Measurements from ENCODE around the gene PASK. TPM values are rescaled to one million over a fixed set of nuclear protein-coding genes. Genes with fewer than 3 reads are reported as not detected.

PASK gene
- total RNA-seq, 1 donor, result 101 TPM

DNA sequence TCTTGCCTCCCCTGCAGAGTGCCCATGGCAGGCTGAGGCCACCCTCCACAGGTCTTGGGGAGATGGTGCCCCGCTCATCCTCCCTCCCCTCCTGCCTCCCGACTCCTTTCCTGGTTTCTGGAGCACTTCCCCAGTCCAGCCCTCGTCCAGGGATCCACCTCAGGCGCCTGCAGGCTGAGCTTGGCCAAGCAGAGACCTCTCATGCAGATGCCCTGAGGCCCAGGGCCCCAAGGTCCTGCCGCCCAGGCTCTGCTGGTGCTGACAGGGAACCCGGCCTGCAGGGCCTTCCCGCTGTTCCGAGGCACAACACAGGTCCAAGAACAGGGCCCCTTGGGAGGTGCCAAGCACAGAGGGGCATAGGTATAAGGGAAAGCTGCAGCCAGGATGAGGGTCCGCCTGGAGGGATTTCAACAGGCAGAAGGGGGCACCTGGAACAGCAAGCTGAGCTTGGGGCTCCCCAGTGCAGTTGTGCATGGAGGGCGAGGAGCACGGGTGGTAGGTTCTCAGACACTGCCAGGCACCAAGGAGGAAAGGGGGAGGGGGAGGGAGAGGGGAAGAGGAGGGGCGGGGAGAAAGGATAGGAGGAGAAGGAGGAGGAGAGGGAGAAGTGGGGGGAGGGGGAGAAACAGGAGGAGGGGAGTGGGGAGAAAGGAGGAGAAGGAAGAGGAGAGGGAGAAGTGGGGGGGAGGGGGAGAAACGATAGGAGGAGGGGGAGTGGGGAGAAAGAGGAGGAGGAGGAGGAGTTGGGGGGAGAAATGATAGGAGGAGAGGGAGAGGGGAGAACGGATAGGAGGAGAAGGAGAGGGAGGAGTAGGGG, 38.0 kb upstream of the PASK start:
- no peak overlapping the region for H3K4me3 ChIP-seq (ENCODE audit: low read length)
- H3K9me3 ChIP-seq (ENCODE audit: low read depth, low read length), result no peaks in the 10 kb centered on the region
- H3K4me1 ChIP-seq (ENCODE audit: insufficient read depth, low read length), result no peaks in the 10 kb centered on the region
- no peaks in the 10 kb centered on the region for H3K27me3 ChIP-seq (ENCODE audit: insufficient read depth, low read length)

DNA sequence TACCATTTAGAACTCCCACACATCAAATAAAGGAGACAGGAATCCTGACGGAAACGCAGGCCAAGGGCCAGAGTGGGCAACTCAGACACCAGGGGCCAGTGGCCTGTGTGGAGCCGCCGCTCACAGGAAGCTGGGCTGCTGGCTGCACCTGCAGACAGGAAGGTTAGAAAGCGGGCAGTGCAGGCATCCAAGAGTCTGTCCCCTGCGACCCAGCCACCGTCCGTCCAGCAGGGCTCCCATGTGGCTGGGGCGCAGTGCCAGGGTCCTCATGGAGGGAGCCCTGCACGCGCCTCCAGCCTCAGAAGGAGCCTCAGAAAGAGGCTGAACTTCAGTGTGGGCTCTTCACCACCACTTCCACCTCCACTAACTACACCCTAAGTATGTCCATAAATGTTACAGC, 36.7 kb upstream of the PASK start:
- Histone ChIP-seq H3K9me3 (ENCODE audit: low read depth, low read length) (no peaks in the 10 kb centered on the region), H3K27me3 (ENCODE audit: insufficient read depth, low read length) (no peaks in the 10 kb centered on the region), H3K4me1 (ENCODE audit: insufficient read depth, low read length) (no peaks in the 10 kb centered on the region), H3K4me3 (ENCODE audit: low read length) (no peak overlapping the region)

DNA sequence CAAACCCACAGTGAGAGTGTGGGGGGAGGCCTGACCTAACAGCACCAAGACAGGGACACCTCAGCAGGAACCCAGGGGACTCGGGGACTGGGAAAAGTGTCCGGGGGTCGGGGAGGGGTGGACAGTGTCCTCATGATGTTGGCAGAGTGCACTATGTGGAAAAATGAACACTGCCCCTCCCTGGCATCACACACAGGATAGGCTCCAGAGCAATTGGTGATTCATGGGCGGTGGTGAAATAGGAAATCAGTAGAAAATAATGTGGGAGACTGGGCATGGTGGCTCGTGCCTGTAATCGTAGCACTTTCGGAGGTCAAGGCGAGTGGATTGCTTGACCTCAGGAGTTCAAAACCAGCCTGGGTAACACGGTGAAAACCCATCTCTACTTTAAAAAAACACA, 35.6 kb upstream of the PASK start:
- H3K4me3 ChIP-seq (ENCODE audit: low read length), result no peak overlapping the region
- no peaks in the 10 kb centered on the region for H3K27me3 ChIP-seq (ENCODE audit: insufficient read depth, low read length)
- H3K4me1 ChIP-seq (ENCODE audit: insufficient read depth, low read length), result no peaks in the 10 kb centered on the region
- no peaks in the 10 kb centered on the region for H3K9me3 ChIP-seq (ENCODE audit: low read depth, low read length)

GRCh38 chr2:241183221-241183620, 33.9 kb upstream of the PASK start:
- no peaks in the 10 kb centered on the region for H3K9me3 ChIP-seq (ENCODE audit: low read depth, low read length)
- no peaks in the 10 kb centered on the region for H3K27me3 ChIP-seq (ENCODE audit: insufficient read depth, low read length)
- H3K4me1 ChIP-seq (ENCODE audit: insufficient read depth, low read length), result no peaks in the 10 kb centered on the region
- no peak overlapping the region for H3K4me3 ChIP-seq (ENCODE audit: low read length)

- Histone ChIP-seq H3K4me1 (ENCODE audit: insufficient read depth, low read length) (no peaks in the 10 kb centered on the region), H3K4me3 (ENCODE audit: low read length) (no peak overlapping the region), H3K27me3 (ENCODE audit: insufficient read depth, low read length) (no peaks in the 10 kb centered on the region), H3K9me3 (ENCODE audit: low read depth, low read length) (no peaks in the 10 kb centered on the region)
Measured at GRCh38 chr2:241182531-241183133, 33.4 kb upstream of the PASK start.

GRCh38 chr2:241182126-241182525, 32.9 kb upstream of the PASK start:
- H3K27me3 ChIP-seq (ENCODE audit: insufficient read depth, low read length), result no peaks in the 10 kb centered on the region
- H3K4me1 ChIP-seq (ENCODE audit: insufficient read depth, low read length), result no peaks in the 10 kb centered on the region
- H3K4me3 ChIP-seq (ENCODE audit: low read length), result no peak overlapping the region
- H3K9me3 ChIP-seq (ENCODE audit: low read depth, low read length), result no peaks in the 10 kb centered on the region

GRCh38 chr2:241180495-241180894, 31.2 kb upstream of the PASK start:
- Histone ChIP-seq H3K27me3 (ENCODE audit: insufficient read depth, low read length) (no peaks in the 10 kb centered on the region), H3K9me3 (ENCODE audit: low read depth, low read length) (no peaks in the 10 kb centered on the region), H3K4me3 (ENCODE audit: low read length) (no peak overlapping the region), H3K4me1 (ENCODE audit: insufficient read depth, low read length) (no peaks in the 10 kb centered on the region)

- no peaks in the 10 kb centered on the region for H3K27me3 ChIP-seq (ENCODE audit: insufficient read depth, low read length)
- H3K4me1 ChIP-seq (ENCODE audit: insufficient read depth, low read length), result no peaks in the 10 kb centered on the region
- H3K4me3 ChIP-seq (ENCODE audit: low read length), result no peak overlapping the region
- H3K9me3 ChIP-seq (ENCODE audit: low read depth, low read length), result no peaks in the 10 kb centered on the region
Measured at GRCh38 chr2:241179899-241180298, 30.6 kb upstream of the PASK start.

- no peaks in the 10 kb centered on the region for H3K9me3 ChIP-seq (ENCODE audit: low read depth, low read length)
- H3K4me3 ChIP-seq (ENCODE audit: low read length), result no peak overlapping the region
- H3K4me1 ChIP-seq (ENCODE audit: insufficient read depth, low read length), result no peaks in the 10 kb centered on the region
- H3K27me3 ChIP-seq (ENCODE audit: insufficient read depth, low read length), result no peaks in the 10 kb centered on the region
Measured at GRCh38 chr2:241178961-241179360, 29.7 kb upstream of the PASK start.

DNA sequence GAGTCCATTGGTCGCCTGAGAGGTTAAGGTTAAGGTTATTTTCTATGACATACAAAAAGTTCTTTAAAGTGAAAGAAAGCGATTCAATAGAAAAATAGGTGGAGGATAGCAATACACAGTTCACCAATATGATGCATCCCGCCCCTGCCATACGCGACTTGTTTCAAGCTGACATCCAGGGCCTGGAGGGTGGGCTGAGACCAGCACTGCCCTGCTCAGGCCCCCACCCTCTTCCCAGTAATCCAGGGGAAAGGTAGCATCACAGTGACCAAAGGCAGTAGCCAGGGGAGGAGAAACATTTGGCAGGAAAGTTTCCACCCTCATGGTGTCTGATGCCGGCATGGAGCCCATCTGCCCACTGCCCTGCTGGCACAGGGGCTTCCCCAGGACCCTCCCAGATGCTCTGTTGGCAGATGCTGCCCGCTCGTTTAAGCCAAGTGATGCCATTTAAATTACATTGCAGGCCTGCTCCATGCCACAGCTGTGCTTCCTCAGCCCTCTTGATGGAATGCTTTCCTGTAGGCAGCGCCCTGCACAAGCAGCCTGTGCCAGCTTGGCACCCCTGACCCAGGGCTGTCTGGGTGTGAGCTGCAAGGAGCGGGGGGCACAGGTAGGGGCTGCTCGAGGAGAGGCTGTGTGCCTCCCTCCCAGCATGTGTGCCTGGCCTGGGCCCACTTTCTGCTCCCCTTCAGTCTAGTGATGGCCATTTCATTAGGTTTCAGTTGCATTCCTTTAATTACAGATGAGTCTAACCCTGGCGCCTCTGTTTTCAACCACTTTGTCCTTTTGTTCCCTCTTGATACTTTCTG, 28.5 kb upstream of the PASK start:
- Histone ChIP-seq H3K4me3 (ENCODE audit: low read length) (no peak overlapping the region), H3K27me3 (ENCODE audit: insufficient read depth, low read length) (no peaks in the 10 kb centered on the region), H3K9me3 (ENCODE audit: low read depth, low read length) (no peaks in the 10 kb centered on the region), H3K4me1 (ENCODE audit: insufficient read depth, low read length) (no peaks in the 10 kb centered on the region)

- Histone ChIP-seq H3K4me1 (ENCODE audit: insufficient read depth, low read length) (no peaks in the 10 kb centered on the region), H3K9me3 (ENCODE audit: low read depth, low read length) (peaks cover 10% of the 10 kb centered on the region), H3K4me3 (ENCODE audit: low read length) (no peak overlapping the region), H3K27me3 (ENCODE audit: insufficient read depth, low read length) (no peaks in the 10 kb centered on the region)
Measured at GRCh38 chr2:241173557-241173956, 24.3 kb upstream of the PASK start.

GRCh38 chr2:241168366-241168765, 19.1 kb upstream of the PASK start:
- Histone ChIP-seq H3K4me3 (ENCODE audit: low read length) (no peak overlapping the region), H3K4me1 (ENCODE audit: insufficient read depth, low read length) (no peaks in the 10 kb centered on the region), H3K9me3 (ENCODE audit: low read depth, low read length) (peaks cover 10% of the 10 kb centered on the region), H3K27me3 (ENCODE audit: insufficient read depth, low read length) (no peaks in the 10 kb centered on the region)

GRCh38 chr2:241163601-241164118, 14.4 kb upstream of the PASK start:
- Histone ChIP-seq H3K4me3 (ENCODE audit: low read length) (no peak overlapping the region), H3K9me3 (ENCODE audit: low read depth, low read length) (no peaks in the 10 kb centered on the region), H3K27me3 (ENCODE audit: insufficient read depth, low read length) (no peaks in the 10 kb centered on the region)

GRCh38 chr2:241161646-241162281, 12.5 kb upstream of the PASK start:
- Histone ChIP-seq H3K4me1 (ENCODE audit: insufficient read depth, low read length) (peaks cover 4% of the 10 kb centered on the region), H3K27me3 (ENCODE audit: insufficient read depth, low read length) (no peaks in the 10 kb centered on the region), H3K4me3 (ENCODE audit: low read length) (no peak overlapping the region), H3K9me3 (ENCODE audit: low read depth, low read length) (no peaks in the 10 kb centered on the region)

More at GRCh38 chr2:241163601-241164118, 14.4 kb upstream of the PASK start:
- H3K4me1 ChIP-seq (ENCODE audit: insufficient read depth, low read length), result no peaks in the 10 kb centered on the region

DNA sequence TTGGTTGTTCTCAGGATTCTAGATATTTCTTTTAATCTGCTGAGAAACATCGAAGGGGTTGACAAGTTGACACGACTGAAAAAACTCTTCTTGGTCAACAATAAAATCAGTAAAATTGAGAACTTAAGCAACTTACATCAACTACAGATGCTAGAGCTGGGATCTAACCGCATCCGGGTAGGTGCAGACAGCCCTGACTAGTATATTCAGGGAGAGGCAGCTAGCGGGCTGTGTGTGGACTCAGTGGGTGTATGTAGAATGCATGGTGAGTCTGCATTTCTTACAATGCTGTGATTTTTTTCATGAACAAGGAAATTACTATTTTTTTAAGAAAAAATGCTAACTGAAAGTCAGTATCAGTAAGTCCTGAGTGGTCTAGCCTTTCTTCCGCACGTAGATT, 11.0 kb upstream of the PASK start:
- Histone ChIP-seq H3K9me3 (ENCODE audit: low read depth, low read length) (no peaks in the 10 kb centered on the region), H3K4me1 (ENCODE audit: insufficient read depth, low read length) (peaks cover 5% of the 10 kb centered on the region), H3K4me3 (ENCODE audit: low read length) (no peak overlapping the region), H3K27me3 (ENCODE audit: insufficient read depth, low read length) (no peaks in the 10 kb centered on the region)

All from mononuclear cell (primary cell).